Measurements from ENCODE around the gene LSM3.

The LSM3 gene

DNA sequence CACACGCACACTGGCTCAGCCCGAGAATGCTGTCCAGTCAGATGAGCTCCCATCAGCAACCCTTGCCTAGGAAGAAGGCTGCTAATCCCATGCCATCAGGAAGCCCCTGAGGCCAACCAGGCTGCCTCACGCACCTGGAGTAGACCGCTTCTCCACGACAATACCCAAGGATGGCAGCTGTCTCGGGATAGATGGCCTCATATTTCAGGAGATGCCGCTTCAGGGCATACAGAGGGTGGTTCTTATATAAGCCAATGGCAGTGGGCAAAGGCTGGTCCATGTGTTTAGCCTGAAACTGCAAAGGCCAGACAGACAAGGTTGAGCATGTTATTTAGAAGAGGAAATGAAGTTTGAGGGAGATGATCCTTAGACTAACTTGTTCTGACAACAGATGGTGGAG, 22.4 kb upstream of the LSM3 start:
- no peak for DNase-seq (ENCODE audit: extremely low read depth in 1 of 2, low read depth in 1 of 2)

DNA sequence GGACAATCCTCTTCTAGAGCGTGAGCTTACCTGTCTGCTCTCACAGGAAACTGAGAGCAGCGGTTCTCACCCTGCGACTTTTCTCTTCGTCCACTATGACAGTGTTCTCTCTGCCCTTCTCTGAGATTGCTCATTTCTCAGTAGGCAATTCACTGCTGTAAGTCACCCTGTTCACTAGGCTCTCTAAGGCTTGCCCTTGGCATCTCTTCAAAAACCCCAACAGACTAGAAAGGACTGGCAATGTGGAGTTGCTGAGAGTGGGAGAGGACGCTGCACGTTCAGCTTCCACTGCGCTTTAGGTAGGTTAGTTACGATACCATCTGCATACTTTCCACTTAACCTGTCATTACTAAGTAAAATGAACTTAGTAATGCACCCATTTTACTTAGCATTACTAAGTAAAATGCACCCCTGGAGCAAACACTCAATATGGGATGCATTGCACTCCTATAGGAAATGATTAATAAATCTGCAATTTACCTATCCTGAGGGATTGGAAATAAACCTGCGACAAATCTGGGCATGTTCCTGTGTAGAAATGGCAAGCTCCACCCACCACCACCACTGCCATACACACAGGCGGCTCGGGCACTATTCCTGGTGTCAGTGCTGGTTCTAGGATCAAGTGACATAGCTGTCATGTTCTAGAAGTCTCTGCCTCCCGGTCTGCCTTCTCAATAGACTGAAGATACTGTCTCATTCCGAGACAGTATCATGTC, 21.6 kb upstream of the LSM3 start:
- DNase-seq (ENCODE audit: extremely low read depth in 1 of 2, low read depth in 1 of 2) = no peak

DNA sequence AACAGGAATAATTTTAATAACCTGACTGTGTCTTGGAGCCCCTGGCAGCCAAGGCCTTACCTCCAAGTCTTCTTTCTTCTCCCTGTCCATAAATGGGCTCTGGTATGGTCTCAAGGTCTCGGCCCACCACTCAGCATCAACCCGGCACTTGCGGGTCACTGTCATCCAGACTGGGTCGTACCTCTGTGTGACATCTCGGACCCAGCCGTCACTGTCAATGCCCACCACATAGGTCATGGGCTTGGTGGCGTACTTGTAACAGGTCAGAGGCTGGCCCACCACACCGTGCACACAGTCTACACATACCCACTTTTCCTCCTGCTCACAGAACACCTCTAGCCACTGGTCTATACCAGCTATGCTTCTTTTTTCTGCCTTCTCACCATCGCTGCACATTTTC, 20.7 kb upstream of the LSM3 start:
- no peak for DNase-seq (ENCODE audit: extremely low read depth in 1 of 2, low read depth in 1 of 2)

DNA sequence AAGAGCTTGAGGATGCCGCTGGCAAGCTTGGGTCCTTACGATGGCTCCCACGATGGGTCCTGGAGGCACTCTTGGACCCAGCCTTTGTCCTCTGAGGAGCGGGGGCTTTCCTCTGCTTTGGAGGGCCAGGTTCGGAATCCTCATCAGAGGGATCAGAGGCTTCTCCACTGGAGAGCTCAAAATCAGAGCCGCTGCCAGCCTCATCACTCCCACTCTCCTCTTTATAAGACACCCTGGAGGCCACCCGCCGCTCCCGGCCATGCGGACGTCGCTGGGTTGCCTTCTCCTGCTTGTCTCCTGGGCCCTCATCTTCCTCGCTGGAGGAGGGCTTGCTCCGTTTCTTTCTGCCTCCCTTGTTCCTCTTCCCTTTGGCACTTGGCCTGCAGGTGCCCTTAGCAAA, 20.2 kb upstream of the LSM3 start:
- DNase-seq (ENCODE audit: extremely low read depth in 1 of 2, low read depth in 1 of 2) = no peak

DNA sequence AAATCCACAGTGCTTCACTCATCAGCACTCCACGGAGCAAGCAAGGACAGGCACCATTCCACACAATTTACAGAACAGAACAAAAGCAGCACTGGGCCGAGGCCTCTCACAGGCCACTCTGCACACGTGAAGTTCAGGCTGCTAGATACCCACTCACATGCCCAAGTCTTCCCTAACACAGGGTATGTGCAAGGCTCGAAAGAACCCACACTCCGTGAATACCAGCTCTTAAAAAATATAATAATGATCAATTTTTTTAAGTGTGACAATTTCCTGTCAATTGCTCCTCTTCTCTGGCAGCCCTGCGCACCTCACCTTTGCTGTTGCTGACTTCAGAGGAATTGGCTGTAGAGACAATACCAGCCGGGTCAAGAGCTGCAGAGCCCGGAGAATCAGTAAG, 19.2 kb upstream of the LSM3 start:
- DNase-seq (ENCODE audit: extremely low read depth in 1 of 2, low read depth in 1 of 2) = no peak

DNA sequence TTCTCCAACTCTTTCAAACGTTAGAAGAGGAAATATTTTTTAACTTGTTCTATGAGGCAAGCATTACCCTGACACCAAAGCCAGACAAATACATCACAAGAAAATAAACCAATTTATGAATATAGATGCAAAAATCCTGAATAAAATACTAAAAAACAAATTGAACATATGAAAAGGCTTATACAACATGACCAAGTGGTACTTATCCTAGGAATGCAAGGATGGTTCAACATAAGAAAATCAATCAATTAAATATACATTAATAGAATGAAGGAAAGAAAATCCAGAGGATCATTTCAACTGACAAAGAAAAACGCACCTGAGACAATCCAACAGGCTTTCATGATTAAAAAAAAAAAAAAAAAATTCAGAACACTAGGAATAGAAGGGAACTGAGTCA, 17.3 kb upstream of the LSM3 start:
- DNase-seq (ENCODE audit: extremely low read depth in 1 of 2, low read depth in 1 of 2) = no peak

DNA sequence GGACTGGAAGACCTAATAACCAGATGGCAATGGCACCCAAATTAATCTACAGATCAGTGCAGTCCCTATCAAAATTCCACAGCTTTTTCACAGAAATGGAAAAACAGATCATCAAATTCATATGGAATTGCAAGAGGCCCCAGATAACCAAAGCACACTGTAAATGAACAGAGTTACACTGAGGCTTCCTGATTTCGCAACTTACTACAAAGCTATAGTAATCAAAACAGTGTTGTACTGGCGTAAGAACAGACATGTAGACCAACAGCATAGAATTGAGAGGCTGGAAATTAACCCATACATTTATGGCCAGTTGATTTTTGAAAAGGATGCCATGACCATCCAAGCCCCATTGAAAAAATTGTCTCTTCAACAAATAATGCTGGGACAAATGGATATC, 16.4 kb upstream of the LSM3 start:
- no peak for DNase-seq (ENCODE audit: extremely low read depth in 1 of 2, low read depth in 1 of 2)

DNA sequence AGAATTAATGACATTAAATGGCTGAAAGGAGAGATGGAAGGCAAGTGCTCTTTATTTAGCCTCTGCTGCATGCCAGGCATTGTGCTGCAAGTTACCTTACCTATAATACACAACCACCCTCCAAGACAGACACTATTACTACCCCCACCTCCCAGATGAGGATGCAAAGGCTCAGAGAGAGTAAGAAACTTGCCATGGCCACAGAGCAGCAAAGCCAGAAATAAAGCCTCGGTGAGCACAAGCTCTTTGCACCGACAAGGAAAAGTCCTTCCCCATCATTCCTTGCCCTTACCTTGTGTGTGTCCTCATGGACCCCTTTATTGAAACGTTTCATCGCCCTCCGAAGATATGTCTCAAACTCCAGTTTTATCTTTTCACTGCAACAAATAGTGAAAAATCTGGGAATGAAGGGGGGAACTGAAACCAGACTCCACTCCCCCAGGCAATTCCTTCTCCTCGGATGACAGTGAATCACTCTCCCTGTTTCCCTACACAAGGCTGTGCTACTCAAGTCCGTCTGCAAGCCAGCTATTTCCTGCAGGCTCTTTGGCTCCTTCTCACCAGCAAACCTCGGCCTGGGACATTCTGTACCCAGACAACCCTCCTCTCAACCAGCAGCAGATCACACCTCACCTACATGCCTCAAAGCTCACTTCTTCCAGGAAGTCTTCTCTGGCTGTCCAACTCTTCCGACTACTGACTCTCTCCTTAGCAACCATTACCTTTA, 11.6 kb upstream of the LSM3 start:
- DNase-seq (ENCODE audit: extremely low read depth in 1 of 2, low read depth in 1 of 2) = no peak

DNA sequence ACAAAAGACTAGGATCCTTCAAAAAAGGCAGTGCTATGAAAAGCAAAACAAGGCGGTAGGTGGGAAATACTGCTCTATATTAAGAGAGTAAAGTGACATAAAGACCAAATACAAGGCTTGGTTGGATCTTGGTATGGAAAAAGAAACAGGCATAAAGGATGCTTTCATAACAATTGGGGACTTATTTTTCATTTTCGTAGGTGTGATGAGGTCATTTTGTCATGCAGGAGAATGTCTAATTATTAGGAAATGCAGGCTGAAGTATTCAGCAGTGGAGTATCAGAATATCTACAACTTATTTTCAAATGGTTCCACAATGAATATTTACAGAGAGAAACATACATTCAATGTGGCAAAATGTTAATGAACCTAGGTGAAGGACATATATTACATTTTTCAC, 9.2 kb upstream of the LSM3 start:
- DNase-seq (ENCODE audit: extremely low read depth in 1 of 2, low read depth in 1 of 2) = no peak

DNA sequence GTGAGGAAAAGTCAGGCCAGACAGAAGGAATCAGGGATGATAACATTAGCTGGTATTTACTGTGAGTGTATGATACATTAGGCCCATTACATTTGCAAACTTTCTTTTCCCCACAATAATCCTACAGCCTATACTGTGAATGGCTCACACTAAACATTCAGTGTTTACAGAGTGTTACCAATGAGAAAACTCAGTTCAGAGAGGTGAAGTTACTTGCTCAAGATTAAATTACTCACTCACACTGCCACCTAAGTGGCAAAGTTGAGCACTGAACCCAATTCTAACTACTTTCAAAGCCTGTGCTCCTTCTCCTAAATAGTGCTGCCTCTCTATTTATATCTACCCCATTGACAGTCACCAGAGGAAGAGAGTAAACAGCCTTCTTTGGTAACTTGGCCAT, 8.7 kb upstream of the LSM3 start:
- no peak for DNase-seq (ENCODE audit: extremely low read depth in 1 of 2, low read depth in 1 of 2)

DNA sequence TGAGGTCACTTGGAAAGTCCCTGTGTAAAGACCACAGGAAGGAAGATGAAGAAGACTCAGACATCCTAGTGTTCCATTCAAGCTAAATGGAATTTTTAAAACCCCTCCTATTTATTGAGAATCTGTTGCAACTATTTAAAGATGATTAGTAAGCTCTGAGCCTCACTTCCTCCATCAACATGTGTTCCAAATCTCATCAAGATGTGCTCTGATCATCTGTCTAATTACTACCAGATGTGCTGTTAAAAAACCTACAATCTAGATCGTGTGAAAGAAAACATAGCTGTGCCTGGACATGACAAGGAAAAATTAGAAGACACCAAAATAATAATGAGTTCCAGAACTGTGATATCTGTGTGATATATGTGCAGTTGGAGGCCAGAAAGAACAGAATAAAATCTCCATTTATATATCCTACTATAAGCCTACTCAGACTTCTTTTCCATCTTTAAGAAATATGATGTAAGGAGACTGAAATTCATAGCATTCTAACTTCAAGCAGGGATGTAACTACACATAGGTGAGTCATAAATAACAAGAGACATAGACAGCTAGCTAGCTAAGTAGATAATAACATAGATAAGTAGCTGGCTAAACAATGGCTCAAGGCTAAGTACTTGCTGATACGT, 8.0 kb upstream of the LSM3 start:
- no peak for DNase-seq (ENCODE audit: extremely low read depth in 1 of 2, low read depth in 1 of 2)

DNA sequence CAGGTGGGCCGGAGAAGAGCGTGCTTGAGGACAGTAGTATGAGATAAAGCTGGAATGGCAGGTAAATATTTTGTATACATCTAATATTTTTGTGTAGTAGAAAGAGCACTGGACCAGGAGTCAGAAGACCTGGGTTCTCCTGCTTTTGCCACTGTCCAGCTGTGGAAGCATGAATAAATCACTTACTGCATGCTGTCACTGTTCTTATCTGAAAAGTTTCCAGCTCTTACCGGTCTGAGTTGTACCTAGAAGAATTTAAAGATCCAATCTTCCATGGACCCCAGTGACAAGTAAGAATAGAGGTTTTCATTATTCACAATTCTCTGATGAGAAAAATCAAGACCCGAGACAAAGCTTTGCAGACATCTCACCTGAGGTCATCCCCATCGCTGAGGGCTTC, 6.1 kb upstream of the LSM3 start:
- DNase-seq (ENCODE audit: extremely low read depth in 1 of 2, low read depth in 1 of 2) = no peak

DNA sequence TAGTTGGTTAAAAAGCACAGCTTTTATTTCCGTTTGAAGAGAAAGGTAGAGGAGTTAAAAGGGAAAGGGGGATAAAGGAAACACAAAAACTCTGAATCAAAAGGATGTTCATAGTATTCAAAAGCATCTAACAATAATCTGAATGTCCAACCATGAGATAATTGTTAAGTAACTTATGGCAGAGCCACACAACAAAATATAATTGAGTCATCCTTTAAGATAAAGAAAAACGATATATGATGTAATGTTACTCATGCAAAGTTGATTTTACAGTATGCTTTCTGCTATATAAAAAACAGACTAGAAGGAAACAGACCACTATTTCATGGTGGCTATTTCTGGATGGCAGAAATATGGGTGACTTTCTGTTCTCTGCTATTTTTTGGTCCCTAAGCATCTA, 4.1 kb upstream of the LSM3 start:
- no peak for DNase-seq (ENCODE audit: extremely low read depth in 1 of 2, low read depth in 1 of 2)

DNA sequence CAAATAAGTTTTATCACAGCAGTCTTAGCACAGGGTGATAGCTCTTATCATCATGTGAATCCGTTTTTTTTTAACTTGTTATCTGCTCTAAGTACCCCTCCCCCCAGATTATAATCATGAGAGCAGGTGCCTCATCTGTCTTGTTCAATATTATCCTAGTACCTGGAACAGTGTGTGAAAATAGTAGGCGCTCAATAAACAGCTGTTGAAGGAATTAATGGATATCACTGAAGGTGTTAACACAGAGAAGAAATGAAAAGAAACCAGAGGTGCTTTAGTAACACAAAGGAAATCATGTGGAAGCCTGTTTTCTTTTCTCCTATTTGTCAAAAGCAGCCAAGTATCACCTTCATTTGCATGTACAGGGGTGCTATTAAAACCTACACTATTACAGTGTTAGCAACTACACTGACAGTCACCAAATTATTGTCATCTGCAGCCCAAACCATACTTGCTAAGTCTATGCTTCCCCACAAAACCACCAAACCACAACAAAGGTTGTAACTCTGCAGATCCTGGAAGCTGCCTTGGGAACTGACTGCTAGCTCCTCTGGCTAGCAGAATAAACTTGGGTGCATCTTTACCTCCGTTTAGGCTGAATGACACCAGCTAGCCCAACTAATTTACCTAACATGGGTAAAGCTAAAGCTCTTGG, 3.1 kb upstream of the LSM3 start:
- DNase-seq (ENCODE audit: extremely low read depth in 1 of 2, low read depth in 1 of 2) = peak in 1 of 2 donors; percentile 23

DNA sequence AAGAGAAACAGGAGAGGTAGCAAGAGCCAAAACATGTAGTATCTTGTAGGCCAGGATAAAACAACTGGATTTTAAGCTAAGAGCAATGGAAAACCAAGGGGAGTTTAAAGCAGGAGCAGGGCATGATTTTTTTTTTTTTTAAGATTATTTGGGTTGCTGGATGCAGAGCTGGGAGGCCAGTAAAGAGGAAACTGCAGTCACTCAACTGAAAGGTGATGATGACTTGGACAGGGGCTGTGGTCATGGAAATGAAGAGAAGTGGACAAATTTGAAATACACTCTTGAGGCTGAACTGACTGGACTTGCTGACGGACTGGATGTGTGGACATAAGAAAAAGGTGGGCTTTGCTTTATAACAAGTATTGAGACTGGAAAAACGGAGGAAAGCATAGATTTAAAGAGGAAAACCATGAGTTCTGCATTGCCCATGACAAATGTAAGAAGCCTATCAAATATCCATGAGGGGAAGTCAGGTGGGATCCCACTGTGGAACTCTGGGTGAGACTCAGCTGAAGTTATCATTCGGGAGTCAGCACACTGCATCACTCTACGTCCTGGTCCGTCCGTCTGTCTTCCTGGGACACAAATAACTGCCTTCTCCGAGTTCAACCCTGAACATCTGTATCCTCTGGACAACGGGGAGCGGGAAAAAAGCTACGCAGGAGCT, 904 bp upstream of the LSM3 start:
- no peak for DNase-seq (ENCODE audit: extremely low read depth in 1 of 2, low read depth in 1 of 2)

DNA sequence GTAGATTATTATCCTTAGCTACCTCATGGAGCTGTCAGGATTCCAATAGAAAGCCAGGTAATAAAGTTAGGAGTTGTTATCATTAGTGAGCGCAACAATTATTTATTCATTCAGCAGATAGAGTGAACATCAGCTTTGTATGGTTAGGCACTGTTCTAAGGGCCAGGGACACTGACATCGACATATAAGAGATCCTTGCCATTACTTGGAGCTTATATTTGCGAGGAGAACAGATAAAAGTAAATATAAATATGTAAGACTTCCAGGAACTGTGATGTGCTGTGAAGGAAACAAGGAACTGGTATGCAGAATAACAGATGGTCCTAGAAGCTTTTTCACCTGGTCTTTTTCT, 473 bp downstream of the LSM3 start:
- no peak for DNase-seq (ENCODE audit: extremely low read depth in 1 of 2, low read depth in 1 of 2)

DNA sequence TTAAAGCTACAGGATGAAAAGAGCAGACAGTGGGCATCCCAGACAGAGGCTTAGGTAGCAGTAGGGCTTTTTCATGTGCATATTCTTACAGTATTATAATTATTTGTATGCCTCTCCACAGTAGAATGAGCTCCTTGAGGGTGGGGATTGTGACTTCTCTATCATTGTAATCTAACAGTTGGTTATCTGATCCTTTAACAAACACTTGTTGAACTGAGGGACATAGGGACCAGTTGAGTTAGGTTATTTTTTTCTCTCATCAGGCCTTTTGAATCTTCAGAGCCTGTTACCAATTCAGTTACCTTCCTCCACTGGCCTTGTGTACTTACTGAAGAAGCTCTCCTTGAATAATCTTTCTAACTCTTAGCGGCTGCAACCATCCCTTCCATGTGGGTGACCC, 1.2 kb downstream of the LSM3 start:
- no peak for DNase-seq (ENCODE audit: extremely low read depth in 1 of 2, low read depth in 1 of 2)

DNA sequence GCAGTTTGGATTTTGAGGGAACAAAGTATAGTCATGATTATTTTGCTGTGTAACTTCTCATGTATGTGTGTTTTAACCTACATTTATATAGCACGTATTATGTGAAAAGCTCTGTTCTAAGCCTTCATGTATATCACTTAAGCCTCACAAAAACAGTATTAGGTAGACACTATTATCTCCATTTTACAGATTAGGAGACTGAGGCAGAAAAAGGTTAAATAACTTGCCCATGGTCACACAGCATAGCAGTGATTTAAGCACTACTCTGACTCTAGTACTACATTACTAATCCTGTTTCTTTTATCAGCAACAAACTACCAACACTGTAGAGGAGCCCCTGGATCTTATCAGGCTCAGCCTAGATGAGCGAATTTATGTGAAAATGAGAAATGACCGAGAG, 2.6 kb downstream of the LSM3 start:
- no peak for DNase-seq (ENCODE audit: extremely low read depth in 1 of 2, low read depth in 1 of 2)

DNA sequence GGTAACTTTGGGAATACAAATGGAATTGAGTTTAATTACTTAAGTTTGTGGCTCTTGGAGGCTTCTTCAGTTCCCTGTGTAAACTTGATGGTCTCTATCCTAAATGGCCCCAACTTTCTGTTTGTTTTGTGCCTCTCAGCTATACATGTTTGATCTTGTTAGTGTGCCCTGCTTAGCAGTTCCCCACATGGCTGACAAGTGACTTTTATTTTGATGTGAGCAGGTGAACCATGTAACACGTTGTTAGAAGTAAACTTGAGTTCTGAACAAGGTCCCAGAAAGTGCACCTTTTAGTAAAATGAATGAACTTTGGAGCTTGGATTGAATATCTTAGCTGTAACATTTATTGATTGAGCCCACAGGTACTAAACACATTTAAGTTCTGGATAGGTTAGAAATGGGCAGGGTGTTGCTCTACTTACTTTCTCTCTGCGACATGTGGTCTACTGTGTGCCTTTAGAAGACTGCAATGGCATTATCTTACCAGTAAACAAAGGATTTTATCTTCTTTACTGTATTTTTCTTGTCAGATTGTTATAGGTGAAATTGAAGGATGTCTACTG, 4.5 kb downstream of the LSM3 start:
- no peak for DNase-seq (ENCODE audit: extremely low read depth in 1 of 2, low read depth in 1 of 2)

DNA sequence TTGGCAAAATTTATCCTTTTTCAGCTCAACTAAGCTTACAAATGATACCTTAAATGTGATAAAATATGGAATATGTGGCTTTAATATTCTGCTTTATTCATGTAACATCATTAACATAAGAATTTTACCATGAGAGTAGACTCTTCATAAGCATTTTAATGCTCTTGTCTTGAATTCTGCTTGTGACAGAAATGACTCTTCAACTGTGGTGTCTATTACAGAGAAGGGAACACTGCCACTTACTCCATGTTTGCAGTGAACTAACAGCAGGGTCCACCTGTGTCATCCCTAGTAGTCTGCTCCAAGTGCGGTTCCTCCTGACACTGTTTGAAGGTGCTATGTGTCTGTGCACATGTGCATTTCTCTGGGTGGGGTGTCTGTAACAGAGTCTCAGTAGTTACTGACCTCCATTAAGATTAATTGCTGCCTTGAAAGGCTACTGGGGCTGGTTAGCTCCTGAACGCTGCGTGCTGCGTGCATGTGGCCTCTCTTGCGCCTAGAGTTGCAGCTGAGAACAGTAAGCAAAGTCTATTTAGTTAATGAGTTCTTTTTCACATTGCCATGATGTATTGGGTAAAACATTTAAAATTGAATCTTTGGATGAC, 8.3 kb downstream of the LSM3 start:
- DNase-seq (ENCODE audit: extremely low read depth in 1 of 2, low read depth in 1 of 2) = no peak
